Endodermal cell (in vitro differentiated cells): ENCODE measurements around the gene ATOH8. TPM values are rescaled to one million over a fixed set of nuclear protein-coding genes. Genes with fewer than 3 reads are reported as not detected.

Source experiments
- DNase-seq: peaks from one replicate; pipeline ENCODE4 v3.0.0-alpha.2; 2017
- H3K27ac ChIP-seq: 2 replicates; pipeline ENCODE4 v1.5.1; 2013; ENCODE audit warnings: mild to moderate bottlenecking, low read depth, low read length, moderate library complexity
- H3K27me3 ChIP-seq: 2 replicates; pipeline ENCODE4 v1.6.1; 2013; ENCODE audit warnings: mild to moderate bottlenecking, low read length, moderate library complexity; ENCODE audit not compliant: insufficient read depth, control insufficient read depth, poor library complexity, severe bottlenecking
- H3K36me3 ChIP-seq: 2 replicates; pipeline ENCODE4 v1.7.0; 2013; ENCODE audit warnings: mild to moderate bottlenecking, low read length, moderate library complexity; ENCODE audit not compliant: control insufficient read depth, insufficient read depth
- H3K4me1 ChIP-seq: one replicate; pipeline ENCODE4 v1.7.0; 2013; ENCODE audit warnings: low read length; ENCODE audit not compliant: control insufficient read depth, insufficient read depth
- H3K4me3 ChIP-seq: 2 replicates; pipeline ENCODE4 v1.5.1; 2013; ENCODE audit warnings: mild to moderate bottlenecking, low read length, moderate library complexity
- H3K9ac ChIP-seq: 2 replicates; pipeline ENCODE4 v1.6.1; 2013; ENCODE audit warnings: mild to moderate bottlenecking, low read length, moderate library complexity; ENCODE audit not compliant: poor library complexity, severe bottlenecking; ENCODE audit errors: extremely low read depth
- H3K9me3 ChIP-seq: 2 replicates; pipeline ENCODE4 v1.6.1; 2013; ENCODE audit warnings: mild to moderate bottlenecking, low read length, moderate library complexity; ENCODE audit not compliant: control insufficient read depth
- H3K27ac Mint-ChIP-seq: 2 replicates; pipeline ENCODE4 v1.8.0; 2020; ENCODE audit warnings: mixed read lengths
- H3K27me3 Mint-ChIP-seq: 2 replicates; pipeline ENCODE4 v1.8.0; 2021; ENCODE audit warnings: mild to moderate bottlenecking, mixed read lengths; ENCODE audit not compliant: insufficient read depth
- H3K36me3 Mint-ChIP-seq: 2 replicates; pipeline ENCODE4 v1.8.0; 2020; ENCODE audit warnings: low read depth, mixed read lengths
- H3K4me1 Mint-ChIP-seq: 2 replicates; pipeline ENCODE4 v1.8.0; 2020; ENCODE audit warnings: mixed read lengths
- H3K4me3 Mint-ChIP-seq: 2 replicates; pipeline ENCODE4 v1.8.0; 2020; ENCODE audit warnings: mild to moderate bottlenecking, moderate library complexity, mixed read lengths
- H3K9me3 Mint-ChIP-seq: 2 replicates; pipeline ENCODE4 v1.8.0; 2020; ENCODE audit warnings: mild to moderate bottlenecking, mixed read lengths
- WGBS, 2 experiments: methylation state at CpG; one replicate each; pipeline versions ENCODE4 v1.1.5 to v1.1.7; 2013; ENCODE audit warnings: missing lambda C conversion rate in 2 of 2, mixed read lengths in 1 of 2; ENCODE audit not compliant: insufficient coverage in 1 of 2, insufficient read length in 1 of 2; 5-methylcytosine and 5-hydroxymethylcytosine counted together
- total RNA-seq, 2 donors: library from RNA; stranded (reverse); fragmentation: NEBNext Ultra II Directional in 1 of 2; extraction: Animal tissue kit (Norgen Biotek cat#: 25700) in 1 of 2; gene quantifications; 2 replicates in 1 of 2; 3 replicates in 1 of 2; pipeline ENCODE4 v1.2.1, GENCODE V29; 2021
- TF ChIP-seq, protein P1 (sequence below): fragments of 200-600 bp; sonication (generic); conservative IDR thresholded peaks from 2 replicates; pipeline ENCODE4 v1.5.0; 2021; ENCODE audit warnings: antibody characterized with exemption, mild to moderate bottlenecking

ATOH8 gene
- total RNA-seq, 2 donors from 2014 or later = 1.3 to 1.6 TPM

GRCh38 chr2:85775406-85776381, 21.9 kb downstream of the ATOH8 start:
- Histone ChIP-seq H3K9me3 (no peaks in the 10 kb centered on the region), H3K27me3 (no peaks in the 10 kb centered on the region), H3K27ac (no peak overlapping the region), H3K9ac (no peak overlapping the region), H3K4me3 (no peak overlapping the region), H3K36me3 (no peaks in the 10 kb centered on the region), H3K4me1 (no peaks in the 10 kb centered on the region)
- H3K36me3 Mint-ChIP-seq = no peaks in the 10 kb centered on the region
- TF ChIP-seq, protein P1, sequence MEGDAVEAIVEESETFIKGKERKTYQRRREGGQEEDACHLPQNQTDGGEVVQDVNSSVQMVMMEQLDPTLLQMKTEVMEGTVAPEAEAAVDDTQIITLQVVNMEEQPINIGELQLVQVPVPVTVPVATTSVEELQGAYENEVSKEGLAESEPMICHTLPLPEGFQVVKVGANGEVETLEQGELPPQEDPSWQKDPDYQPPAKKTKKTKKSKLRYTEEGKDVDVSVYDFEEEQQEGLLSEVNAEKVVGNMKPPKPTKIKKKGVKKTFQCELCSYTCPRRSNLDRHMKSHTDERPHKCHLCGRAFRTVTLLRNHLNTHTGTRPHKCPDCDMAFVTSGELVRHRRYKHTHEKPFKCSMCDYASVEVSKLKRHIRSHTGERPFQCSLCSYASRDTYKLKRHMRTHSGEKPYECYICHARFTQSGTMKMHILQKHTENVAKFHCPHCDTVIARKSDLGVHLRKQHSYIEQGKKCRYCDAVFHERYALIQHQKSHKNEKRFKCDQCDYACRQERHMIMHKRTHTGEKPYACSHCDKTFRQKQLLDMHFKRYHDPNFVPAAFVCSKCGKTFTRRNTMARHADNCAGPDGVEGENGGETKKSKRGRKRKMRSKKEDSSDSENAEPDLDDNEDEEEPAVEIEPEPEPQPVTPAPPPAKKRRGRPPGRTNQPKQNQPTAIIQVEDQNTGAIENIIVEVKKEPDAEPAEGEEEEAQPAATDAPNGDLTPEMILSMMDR = no peak
- H3K9me3 Mint-ChIP-seq = no peaks in the 10 kb centered on the region
- 91 to 95% methylated on average over 12 of the region's 12 CpGs for WGBS, 2 experiments
- no peaks in the 10 kb centered on the region for H3K4me1 Mint-ChIP-seq
- H3K27ac Mint-ChIP-seq = no peak overlapping the region
- DNase-seq = no peak
- H3K4me3 Mint-ChIP-seq = no peak overlapping the region
- peaks cover 22% of the 10 kb centered on the region for H3K27me3 Mint-ChIP-seq

GRCh38 chr2:85776672-85777071, 22.9 kb downstream of the ATOH8 start:
- H3K27me3 Mint-ChIP-seq = peaks cover 12% of the 10 kb centered on the region
- H3K27ac Mint-ChIP-seq = no peak overlapping the region
- H3K36me3 ChIP-seq = no peaks in the 10 kb centered on the region
- TF ChIP-seq, protein P1 = no peak
- DNase-seq = no peak
- H3K27me3 ChIP-seq = no peaks in the 10 kb centered on the region
- no peaks in the 10 kb centered on the region for H3K36me3 Mint-ChIP-seq
- H3K9ac ChIP-seq = no peak overlapping the region
- WGBS, 2 experiments = 78 to 81% methylated on average over 1 to 9 of the region's 9 CpGs
- H3K27ac ChIP-seq = no peak overlapping the region
- no peak overlapping the region for H3K4me3 ChIP-seq
- H3K4me1 Mint-ChIP-seq = no peaks in the 10 kb centered on the region
- H3K9me3 ChIP-seq = no peaks in the 10 kb centered on the region
- H3K4me1 ChIP-seq = no peaks in the 10 kb centered on the region
- H3K9me3 Mint-ChIP-seq = no peaks in the 10 kb centered on the region
- H3K4me3 Mint-ChIP-seq = no peak overlapping the region

DNA sequence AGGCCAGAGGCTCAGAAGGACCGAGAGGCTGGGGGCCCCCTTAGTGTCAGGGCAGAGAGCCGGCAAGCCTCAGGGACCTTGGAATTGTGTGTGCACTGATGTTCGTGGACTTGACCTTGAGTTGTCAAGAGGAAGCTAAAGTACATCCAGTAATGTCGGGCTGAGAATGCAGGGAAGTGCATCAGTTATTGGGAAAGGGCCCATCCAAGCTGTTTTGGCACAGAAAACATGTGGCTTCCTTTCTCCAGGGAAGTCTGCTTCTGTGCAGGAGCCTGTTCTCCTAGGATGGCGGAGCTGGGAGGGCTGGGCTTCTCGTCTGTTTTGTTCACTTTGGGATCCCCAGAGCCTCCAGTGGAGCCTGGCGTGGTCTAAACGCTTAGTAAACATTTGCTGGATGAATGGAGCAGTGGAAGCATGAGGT, 23.7 kb downstream of the ATOH8 start:
- Mint-ChIP-seq H3K27ac (no peak overlapping the region), H3K27me3 (peaks cover 9% of the 10 kb centered on the region), H3K9me3 (no peaks in the 10 kb centered on the region), H3K36me3 (no peaks in the 10 kb centered on the region), H3K4me1 (no peaks in the 10 kb centered on the region), H3K4me3 (no peak overlapping the region)
- TF ChIP-seq, protein P1 = no peak
- no peaks in the 10 kb centered on the region for H3K27me3 ChIP-seq
- WGBS, 2 experiments = 86 to 87% methylated on average over 8 of the region's 8 CpGs
- H3K4me1 ChIP-seq = no peaks in the 10 kb centered on the region
- no peaks in the 10 kb centered on the region for H3K9me3 ChIP-seq
- H3K36me3 ChIP-seq = no peaks in the 10 kb centered on the region
- no peak overlapping the region for H3K4me3 ChIP-seq
- DNase-seq = no peak
- H3K9ac ChIP-seq = no peak overlapping the region
- no peak overlapping the region for H3K27ac ChIP-seq
